ENCODE data around the gene TFPI. TPM values are rescaled to one million over a fixed set of nuclear protein-coding genes. Genes with fewer than 3 reads are reported as not detected.
A peak's percentile ranks its signal among the peaks of the same experiment; 100 is the strongest.
"Not testable (repeated sequence)": the region's sequence is repeated elsewhere in the genome, so short reads cannot be mapped to it uniquely, and the experiment has no call there.

TFPI gene
- total RNA-seq, 1 donor from 2014 or later = 305 TPM

DNA sequence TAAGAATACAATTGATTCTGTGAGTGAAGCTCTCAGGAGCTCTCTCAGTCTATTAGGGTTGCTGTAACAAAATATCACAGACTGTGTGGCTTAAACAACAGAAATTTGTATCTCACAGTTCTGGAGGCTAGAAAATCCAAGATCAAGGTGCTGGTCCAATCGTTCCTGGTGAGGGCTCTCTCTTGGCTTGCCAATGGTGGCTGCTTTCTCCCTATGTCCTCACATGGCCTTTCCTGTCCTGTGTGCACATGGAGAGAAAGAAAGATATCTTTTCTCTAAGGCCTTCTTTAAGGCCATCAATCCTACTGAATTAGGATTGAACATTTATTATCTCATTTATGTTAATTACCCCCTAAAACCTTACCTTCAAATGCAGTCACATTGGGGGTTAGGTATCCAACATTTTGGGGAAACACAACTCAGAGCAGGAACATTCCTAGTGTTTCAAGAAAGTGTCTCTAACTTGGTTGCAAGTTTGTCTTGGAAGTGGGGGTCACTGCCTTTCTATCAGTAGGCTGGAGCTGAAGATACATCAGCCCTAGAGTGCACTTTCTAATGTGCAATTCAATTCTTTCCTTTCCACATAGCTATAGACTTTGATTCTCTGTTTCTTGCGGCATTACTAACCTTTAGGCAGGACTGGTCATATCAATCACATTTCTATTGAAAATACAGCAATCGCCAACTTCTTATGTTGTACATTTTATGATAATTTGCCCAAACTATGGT is 24.8 kb downstream of the TFPI start:
- no peak for DNase-seq (ENCODE audit: low read depth, low spot score)

GRCh38 chr2:187528042-187528441 is 26.2 kb downstream of the TFPI start:
- no peak for DNase-seq (ENCODE audit: low read depth, low spot score)

- DNase-seq (ENCODE audit: low read depth, low spot score) = peak; percentile 58
Observed at GRCh38 chr2:187527262-187527661, 27.0 kb downstream of the TFPI start.

DNA sequence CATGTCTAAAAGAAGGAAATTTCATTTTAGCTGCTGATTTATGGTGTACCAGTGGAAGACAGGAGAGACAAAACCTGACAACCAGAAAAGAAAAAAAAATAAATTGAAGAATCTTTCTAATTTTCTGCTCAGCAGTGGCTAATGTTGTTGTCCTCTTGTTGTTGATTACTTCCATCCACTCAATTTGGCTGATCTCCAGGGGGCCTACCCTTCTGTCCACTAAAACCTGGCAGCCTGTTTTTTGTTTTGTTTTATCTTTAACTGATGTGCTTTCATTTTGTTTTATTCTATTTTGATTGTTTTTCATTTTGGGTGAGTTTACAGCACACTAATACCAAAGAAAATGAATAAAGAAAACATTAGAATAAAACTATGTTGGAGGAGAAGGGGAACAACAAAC is 27.4 kb downstream of the TFPI start:
- no peak for DNase-seq (ENCODE audit: low read depth, low spot score)

GRCh38 chr2:187525163-187525900 is 28.9 kb downstream of the TFPI start:
- DNase-seq (ENCODE audit: low read depth, low spot score) = no peak

GRCh38 chr2:187523325-187523724 is 30.9 kb downstream of the TFPI start:
- DNase-seq (ENCODE audit: low read depth, low spot score) = no peak

GRCh38 chr2:187520121-187520624 is 34.1 kb downstream of the TFPI start:
- no peak for DNase-seq (ENCODE audit: low read depth, low spot score)

DNA sequence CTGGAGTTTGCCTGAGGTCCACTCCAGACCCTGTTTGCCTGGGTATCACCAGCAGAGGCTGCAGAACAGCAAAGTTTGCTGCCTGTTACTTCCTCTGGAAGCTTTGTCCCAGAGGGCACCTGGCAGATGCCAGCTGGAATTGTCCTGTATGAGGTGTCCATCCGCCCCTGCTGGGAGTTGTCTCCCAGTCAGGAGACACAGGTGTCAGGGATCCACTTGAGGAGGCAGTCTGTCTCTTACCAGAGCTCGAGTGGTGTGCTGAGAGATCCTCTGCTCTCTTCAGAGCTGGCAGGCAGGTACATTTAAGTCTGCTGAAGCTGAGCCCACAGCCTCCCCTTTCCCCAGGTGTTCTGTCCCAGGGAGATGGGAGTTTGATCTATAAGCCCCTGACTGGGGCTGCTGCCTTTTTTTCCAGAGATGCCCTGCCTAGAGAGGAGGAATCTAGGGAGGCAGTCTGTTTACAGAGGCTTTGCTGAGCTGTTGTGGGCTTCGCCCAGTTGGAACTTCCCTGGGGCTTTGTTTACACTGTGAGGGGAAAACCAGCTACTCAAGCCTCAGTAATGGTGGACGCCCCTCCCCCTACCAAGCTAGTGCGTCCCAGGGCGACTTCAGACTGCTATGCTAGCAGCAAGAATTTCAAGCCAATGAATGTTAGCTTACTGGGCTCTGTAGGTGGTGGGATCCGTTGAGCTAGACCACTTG is 34.7 kb downstream of the TFPI start:
- no peak for DNase-seq (ENCODE audit: low read depth, low spot score)

DNA sequence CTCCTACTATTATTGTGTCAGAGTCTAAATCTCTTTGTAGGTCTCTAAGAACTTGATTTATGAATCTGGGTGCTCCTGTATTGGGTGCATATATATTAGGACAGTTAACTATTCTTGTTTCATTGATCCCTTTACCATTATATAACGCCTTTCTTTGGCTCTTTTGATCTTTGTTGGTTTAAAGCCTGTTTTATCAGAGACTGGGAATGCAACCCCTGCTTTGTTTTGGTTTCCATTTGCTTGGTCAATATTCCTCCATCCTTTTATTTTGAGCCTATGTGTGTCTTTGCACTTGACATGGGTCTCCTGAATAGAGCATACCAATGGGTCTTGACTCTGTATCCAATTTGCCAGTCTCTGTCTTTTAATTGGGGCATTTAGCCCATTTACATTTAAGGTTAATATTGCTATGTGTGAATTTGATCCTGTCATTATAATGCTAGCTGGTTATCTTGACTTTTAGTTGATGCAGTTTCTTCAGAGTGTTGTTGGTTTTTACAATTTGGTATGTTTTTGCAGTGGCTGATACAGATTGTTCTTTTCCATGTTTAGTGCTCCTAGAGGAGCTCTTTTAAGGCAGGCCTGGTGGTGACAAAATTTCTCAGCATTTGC is 36.4 kb downstream of the TFPI start:
- not testable (repeated sequence) for DNase-seq (ENCODE audit: low read depth, low spot score)

DNA sequence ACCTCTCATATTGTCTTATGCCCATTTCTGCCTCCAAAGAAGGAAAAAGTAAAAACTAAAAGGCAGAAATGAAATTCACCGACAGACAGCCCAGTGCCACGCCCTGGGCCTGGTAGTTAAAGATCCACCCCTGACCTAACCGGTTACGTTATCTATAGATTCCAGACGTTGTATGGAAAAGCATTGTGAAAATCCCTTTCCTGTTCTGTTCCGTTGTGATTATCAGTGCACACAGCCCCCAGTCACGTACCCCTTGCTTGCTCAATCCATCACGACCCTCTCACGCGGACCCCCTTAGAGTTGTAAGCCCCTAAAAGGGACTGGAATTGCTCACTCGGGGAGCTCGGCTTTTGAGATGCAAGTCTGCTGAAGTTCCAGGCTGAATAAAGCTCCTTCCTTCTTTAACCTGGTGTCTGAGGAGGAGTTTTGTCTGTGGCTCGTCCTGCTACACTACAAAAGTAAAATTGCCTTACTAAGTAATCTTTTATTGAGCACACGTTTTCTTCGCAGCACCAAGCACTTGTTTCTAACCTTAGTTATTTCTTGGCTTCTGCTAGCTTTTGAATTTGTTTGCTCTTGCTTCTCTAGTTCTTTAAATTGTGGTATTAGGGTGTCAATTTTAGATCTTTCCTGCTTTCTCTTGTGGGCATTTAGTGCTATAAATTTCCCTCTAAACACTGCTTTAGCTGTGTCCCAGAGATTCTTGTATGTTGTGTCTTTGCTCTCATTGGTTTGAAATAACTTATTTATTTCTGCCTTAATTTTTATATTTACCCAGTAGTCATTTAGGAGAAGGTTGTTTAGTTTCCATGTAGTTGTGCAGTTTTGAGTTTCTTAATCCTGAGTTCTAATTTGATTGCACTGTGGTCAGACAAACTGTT is 37.4 kb downstream of the TFPI start:
- not testable (repeated sequence) for DNase-seq (ENCODE audit: low read depth, low spot score)

DNA sequence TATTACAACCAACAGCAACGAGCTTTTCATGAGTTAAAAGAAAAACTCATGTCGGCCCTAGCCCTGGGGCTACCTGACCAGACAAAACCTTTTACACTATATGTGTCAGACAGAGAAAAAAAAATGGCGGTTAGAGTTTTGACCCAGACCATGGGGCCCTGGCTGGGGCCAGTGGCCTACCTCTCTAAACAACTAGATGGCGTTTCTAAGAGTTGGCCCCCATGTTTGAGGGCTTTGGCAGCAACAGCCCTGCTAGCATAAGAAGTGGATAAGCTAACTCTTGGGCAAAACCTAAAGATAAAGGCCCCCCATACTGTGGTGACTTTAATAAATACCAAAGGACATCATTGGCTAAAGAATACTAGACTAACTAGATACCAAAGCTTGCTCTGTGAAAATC is 39.3 kb downstream of the TFPI start:
- no peak for DNase-seq (ENCODE audit: low read depth, low spot score)

- not testable (repeated sequence) for DNase-seq (ENCODE audit: low read depth, low spot score)
Observed at GRCh38 chr2:187514235-187514829, 39.9 kb downstream of the TFPI start.

DNA sequence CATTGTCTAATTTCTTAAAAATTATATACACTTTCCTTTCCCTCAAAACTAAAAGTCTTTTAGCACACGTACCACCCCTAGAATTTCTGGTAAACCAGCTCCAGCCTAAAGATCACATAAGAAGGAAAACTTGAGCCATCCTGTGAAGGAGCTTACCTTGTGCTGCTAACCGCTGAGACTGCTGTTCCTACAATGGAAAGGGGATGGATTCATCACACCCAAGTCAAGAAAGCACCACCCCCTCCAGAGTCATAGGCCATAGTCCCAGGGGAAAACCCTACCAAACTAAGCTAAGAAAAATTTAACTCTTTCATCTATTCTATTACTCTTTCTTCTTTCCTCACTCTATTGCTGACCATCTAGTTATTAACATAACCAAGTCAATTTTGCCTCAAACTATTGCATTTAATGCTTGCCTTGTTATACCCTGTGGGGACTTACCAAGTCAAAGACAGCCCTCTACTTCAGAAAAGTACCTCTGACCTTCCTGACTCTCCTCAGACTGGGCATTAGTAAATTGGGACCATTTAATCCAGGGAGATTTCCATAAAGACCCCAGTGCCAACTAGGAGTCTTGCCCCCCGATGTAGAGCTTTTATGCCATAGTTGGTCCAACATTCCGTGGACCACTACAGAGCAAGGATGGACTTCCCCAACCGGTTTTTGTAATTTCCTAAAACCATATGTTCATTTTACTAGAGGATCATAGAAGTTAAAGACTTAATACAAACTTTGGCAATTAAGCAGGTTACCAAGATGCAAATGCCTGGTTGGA is 40.6 kb downstream of the TFPI start:
- not testable (repeated sequence) for DNase-seq (ENCODE audit: low read depth, low spot score)

DNA sequence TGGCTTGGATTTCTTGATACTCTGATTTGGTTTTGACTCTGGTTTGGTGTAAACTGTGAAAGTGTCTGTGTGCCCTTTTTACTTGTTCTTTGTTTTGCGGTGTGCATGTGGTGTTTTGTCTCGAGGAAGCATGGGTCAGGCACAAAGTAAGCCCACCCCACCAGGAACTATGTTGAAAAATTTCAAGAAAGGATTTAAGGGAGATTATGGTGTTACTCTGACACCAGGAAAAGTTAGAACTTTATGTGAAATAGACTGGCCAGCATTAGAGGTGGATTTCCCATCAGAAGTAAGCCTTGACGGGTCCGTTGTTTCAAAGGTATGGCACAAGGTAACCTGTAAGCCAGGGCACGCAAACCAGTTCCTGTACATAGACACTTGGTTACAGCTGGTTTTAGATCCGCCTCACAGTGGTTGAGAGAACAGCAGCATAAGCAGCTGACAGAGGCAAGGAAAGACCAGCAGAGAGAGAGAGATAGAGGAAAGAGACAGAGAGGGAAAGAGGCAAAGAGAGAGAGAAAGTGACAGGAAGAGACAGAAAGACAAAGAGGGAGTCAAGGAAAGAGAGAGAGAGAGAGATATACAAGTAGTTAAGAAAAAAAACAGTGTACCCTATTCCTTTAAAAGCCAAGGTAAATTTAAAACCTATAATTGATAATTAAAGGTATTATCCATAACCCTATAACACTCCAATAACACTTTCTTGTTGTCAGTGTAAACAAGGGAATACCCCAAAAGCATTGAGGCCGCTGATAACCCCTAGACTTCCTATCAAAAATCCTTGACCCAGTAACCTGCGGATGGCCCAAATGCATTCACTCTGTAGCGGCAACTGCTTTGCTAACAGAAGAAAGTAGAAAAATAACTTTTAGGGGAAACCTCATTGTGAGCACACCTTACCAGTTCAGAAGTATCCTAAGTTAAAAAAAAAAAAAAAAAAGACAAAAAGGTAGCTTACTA is 42.6 kb downstream of the TFPI start:
- DNase-seq (ENCODE audit: low read depth, low spot score) = no peak

- not testable (repeated sequence) for DNase-seq (ENCODE audit: low read depth, low spot score)
Observed at GRCh38 chr2:187510419-187511355, 43.5 kb downstream of the TFPI start.

DNA sequence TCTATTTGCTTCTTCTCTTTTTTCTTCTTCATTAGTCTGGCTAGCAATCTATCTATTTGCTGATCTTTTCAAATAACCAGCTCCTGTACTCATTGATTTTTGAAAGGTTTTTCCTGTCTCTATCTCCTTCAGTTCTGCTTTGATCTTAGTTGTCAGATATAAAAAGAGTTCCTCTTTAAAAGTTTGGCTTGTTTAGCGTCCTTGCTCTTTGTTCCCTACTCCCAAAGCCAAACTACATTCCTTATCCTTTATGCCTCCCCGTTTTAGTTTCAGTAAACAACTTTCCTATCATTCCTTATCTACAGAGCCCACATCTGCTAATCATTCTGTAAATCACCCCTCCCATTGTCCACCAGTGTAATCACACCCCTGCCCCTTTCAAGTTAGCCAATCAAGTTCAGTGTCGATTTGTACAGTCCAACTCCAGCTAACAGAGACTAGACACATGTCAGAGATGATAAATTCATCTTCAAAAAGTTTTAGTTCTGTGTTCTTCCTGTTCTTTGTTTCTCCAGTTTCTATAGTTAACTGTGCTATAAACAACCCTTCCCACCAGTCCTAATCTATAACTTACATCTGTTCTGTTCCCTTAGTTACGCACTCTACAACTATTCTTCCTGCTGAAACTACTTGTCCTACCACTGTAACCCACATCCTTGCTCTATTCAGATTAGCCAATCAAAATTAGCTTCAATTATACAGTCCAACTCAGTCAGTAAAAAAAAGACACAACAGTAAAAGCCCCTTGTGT is 44.4 kb downstream of the TFPI start:
- no peak for DNase-seq (ENCODE audit: low read depth, low spot score)

Data from pulmonary artery endothelial cell (primary cell).